ENCODE data around the gene HIF1A. TPM values are rescaled to one million over a fixed set of nuclear protein-coding genes. Genes with fewer than 3 reads are reported as not detected.

The HIF1A gene
- total and polyA plus RNA-seq, 2 of the 13 experiments (the other 11 are each of a cell fraction or from before 2014, with no cell fraction given), result 41.0 to 126 TPM

DNA sequence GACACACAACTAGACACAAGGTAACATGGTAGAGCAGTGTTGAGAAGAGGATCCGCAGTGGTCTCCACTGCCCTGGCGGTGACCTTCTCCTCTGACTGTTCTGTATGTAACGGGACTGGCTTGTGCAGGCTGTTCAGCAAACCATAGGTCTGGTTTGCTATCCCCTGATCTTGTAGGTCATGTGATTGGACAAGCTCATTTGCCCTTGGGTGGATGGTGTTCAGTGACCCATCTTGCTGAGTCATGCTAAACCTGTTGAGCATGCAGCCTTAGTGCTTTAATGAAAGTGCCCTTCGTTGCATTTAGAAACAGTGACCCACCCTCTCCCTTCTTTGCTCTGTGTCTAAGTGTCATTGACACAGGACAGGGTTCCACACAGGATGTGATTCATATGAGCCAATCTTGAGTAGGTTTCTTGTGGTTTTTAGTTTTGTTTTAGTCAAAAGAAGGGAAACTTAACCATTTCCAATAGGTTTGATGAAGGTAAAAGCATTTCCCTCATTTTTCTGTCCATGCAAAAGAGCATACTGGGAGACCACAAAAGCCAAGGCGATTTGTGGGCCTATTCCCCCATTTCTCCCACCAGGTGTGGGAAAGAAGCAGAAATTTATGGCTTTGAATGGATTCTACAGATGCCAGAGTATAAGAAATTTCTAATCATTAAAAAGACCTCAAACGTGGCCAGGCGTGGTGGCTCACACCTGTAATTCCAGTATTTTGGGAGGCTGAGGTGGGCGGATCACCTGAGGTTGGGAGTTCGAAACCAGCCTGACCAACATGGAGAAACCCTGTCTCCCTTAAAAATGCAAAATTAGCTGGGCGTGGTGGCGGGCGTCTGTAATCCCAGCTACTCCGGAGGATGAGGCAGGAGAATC, 32.6 kb upstream of the HIF1A start:
- POLR2A ChIA-PET, result no interaction called here
- Histone ChIP-seq H3K27ac (ENCODE audit: extremely low read length, insufficient read depth, low read length) (no peak overlapping the region), H3K36me3 (replicated peaks in 1 of 2; ENCODE audit: control insufficient read depth in 1 of 2, insufficient read depth in 2 of 2, low read length in 2 of 2) (no peaks in the 10 kb centered on the region; a peak in 1 of 5 replicates), H3K9me3 (ENCODE audit: low read length) (no peaks in the 10 kb centered on the region), H3K4me3 (replicated peaks in 1 of 3; ENCODE audit: insufficient read depth in 1 of 3, low read depth in 2 of 3, low read length in 3 of 3) (no peak overlapping the region), H4K20me1 (ENCODE audit: insufficient read depth, low read length) (no peaks in the 10 kb centered on the region), H3K79me2 (ENCODE audit: insufficient read depth, low read length) (no peaks in the 10 kb centered on the region), H3K27me3 (ENCODE audit: control insufficient read depth in 1 of 2, insufficient read depth in 2 of 2, low read length in 2 of 2) (no peaks in the 10 kb centered on the region; a peak in 1 of 5 replicates), H3K9ac (ENCODE audit: insufficient read depth, low read depth, low read length) (no peak overlapping the region), H2AFZ (ENCODE audit: low read length) (no peak overlapping the region), H3K4me1 (ENCODE audit: insufficient read depth, low read length) (peaks cover 9% of the 10 kb centered on the region), H3K4me2 (ENCODE audit: low read depth, low read length) (no peak overlapping the region)
- no TSS peak for BruUV-seq (replicated peaks)
- CTCF ChIA-PET (ENCODE audit: low intra/inter-chr PET ratio, low total read pairs), result no interaction called here
- DNase-seq (ENCODE audit: low spot score) (peak; percentile 59), ATAC-seq (no peak; the same call in 2 of the 3 replicates), FAIRE-seq (no peak)
- WGBS (ENCODE audit: low lambda C conversion rate), result 89% methylated on average over 11 of the region's 13 CpGs
- intact Hi-C loops (cut with micrococcal nuclease; ENCODE audit: unreplicated experiment) (no loop called here), in situ Hi-C loops (cut with HindIII; ENCODE audit: extremely low pct_ligation_motif_present, low pct_unique_long_range_greater_than_20kb) (no loop called here)
- no peak for TF ChIP-seq FIP1L1 (IDR thresholded peaks at IDR 0.05; ENCODE audit: borderline replicate concordance, insufficient read depth, low read depth, low read length)
- TF ChIP-seq SIN3A (IDR thresholded peaks at IDR 0.05; ENCODE audit: borderline replicate concordance, low read depth, low read length), result no peak
- TF ChIP-seq ZMYM4 (CRISPR knock-in tag; IDR thresholded peaks at IDR 0.05), result peak; percentile 34; the same call in 1 of the 2 replicates
- no peak for TF ChIP-seq ZNF556 (CRISPR knock-in tag; IDR thresholded peaks at IDR 0.05; ENCODE audit: borderline replicate concordance)
- TF ChIP-seq, protein P1, sequence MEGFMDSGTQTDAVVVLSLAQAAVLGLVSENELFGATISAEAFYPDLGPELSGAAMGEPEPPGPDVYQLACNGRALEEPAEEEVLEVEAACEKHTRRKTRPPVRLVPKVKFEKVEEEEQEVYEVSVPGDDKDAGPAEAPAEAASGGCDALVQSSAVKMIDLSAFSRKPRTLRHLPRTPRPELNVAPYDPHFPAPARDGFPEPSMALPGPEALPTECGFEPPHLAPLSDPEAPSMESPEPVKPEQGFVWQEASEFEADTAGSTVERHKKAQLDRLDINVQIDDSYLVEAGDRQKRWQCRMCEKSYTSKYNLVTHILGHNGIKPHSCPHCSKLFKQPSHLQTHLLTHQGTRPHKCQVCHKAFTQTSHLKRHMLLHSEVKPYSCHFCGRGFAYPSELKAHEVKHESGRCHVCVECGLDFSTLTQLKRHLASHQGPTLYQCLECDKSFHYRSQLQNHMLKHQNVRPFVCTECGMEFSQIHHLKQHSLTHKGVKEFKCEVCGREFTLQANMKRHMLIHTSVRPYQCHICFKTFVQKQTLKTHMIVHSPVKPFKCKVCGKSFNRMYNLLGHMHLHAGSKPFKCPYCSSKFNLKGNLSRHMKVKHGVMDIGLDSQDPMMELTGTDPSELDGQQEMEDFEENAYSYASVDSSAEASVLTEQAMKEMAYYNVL (CRISPR knock-in tag; IDR thresholded peaks at IDR 0.05; ENCODE audit: borderline replicate concordance), result no peak
- TF ChIP-seq ZNF20 (CRISPR knock-in tag; IDR thresholded peaks at IDR 0.05), result no peak
- no peak for TF ChIP-seq NBN (conservative IDR thresholded peaks at IDR 0.05)
- TF ChIP-seq, protein P2, sequence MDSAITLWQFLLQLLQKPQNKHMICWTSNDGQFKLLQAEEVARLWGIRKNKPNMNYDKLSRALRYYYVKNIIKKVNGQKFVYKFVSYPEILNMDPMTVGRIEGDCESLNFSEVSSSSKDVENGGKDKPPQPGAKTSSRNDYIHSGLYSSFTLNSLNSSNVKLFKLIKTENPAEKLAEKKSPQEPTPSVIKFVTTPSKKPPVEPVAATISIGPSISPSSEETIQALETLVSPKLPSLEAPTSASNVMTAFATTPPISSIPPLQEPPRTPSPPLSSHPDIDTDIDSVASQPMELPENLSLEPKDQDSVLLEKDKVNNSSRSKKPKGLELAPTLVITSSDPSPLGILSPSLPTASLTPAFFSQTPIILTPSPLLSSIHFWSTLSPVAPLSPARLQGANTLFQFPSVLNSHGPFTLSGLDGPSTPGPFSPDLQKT (CRISPR knock-in tag; IDR thresholded peaks at IDR 0.05; ENCODE audit: borderline replicate concordance), result no peak
- no peak for TF ChIP-seq ZNF446 (CRISPR knock-in tag; IDR thresholded peaks at IDR 0.05)
- peak; percentile 75 for TF ChIP-seq MAFG (CRISPR knock-in tag; IDR thresholded peaks at IDR 0.05)
- TF ChIP-seq KLF15 (CRISPR knock-in tag; IDR thresholded peaks at IDR 0.05; ENCODE audit: borderline replicate concordance), result no peak
- TF ChIP-seq, protein P3, sequence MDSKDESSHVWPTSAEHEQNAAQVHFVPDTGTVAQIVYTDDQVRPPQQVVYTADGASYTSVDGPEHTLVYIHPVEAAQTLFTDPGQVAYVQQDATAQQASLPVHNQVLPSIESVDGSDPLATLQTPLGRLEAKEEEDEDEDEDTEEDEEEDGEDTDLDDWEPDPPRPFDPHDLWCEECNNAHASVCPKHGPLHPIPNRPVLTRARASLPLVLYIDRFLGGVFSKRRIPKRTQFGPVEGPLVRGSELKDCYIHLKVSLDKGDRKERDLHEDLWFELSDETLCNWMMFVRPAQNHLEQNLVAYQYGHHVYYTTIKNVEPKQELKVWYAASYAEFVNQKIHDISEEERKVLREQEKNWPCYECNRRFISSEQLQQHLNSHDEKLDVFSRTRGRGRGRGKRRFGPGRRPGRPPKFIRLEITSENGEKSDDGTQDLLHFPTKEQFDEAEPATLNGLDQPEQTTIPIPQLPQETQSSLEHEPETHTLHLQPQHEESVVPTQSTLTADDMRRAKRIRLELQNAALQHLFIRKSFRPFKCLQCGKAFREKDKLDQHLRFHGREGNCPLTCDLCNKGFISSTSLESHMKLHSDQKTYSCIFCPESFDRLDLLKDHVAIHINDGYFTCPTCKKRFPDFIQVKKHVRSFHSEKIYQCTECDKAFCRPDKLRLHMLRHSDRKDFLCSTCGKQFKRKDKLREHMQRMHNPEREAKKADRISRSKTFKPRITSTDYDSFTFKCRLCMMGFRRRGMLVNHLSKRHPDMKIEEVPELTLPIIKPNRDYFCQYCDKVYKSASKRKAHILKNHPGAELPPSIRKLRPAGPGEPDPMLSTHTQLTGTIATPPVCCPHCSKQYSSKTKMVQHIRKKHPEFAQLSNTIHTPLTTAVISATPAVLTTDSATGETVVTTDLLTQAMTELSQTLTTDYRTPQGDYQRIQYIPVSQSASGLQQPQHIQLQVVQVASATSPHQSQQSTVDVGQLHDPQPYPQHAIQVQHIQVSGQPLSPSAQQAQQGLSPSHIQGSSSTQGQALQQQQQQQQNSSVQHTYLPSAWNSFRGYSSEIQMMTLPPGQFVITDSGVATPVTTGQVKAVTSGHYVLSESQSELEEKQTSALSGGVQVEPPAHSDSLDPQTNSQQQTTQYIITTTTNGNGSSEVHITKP (CRISPR knock-in tag; IDR thresholded peaks at IDR 0.05; ENCODE audit: low read depth), result 0 out of 2 replicates have a peak, but pooled peaks have one; percentile 56
- TF ChIP-seq CENPX (CRISPR knock-in tag; IDR thresholded peaks at IDR 0.05), result no peak
- no peak for TF ChIP-seq BRCA1 (CRISPR knock-in tag; IDR thresholded peaks at IDR 0.05)
- no peak for TF ChIP-seq ZBTB20 (CRISPR knock-in tag; IDR thresholded peaks at IDR 0.05; ENCODE audit: borderline replicate concordance, low read depth)

Data from HepG2 (cell line).